NK-92 treated with Interleukin-12 subunit alpha and Interleukin-12 subunit beta, amount 100 ng/mL, for 24 hours (cell line): ENCODE measurements around the gene EPC2.

Experiments
- DNase-seq: peaks from one replicate; lab custom pipeline; 2025; lab: John Stamatoyannopoulos, UW

The EPC2 gene

GRCh38 chr2:148643998-148644882, at the start of gene EPC2:
Gene EPC2 (plus strand): TSS chr2:148644751. CDS start chr2:148645018, 267 bp downstream.
- DNase-seq: peak; percentile 80

GRCh38 chr2:148596018-148596417, 48.5 kb upstream of the EPC2 start:
- no peak for DNase-seq

GRCh38 chr2:148599109-148599991, 45.2 kb upstream of the EPC2 start:
- DNase-seq: no peak

GRCh38 chr2:148602885-148603561, 41.5 kb upstream of the EPC2 start:
- no peak for DNase-seq

GRCh38 chr2:148603562-148603920, 41.0 kb upstream of the EPC2 start:
- no peak for DNase-seq

GRCh38 chr2:148604927-148605326, 39.6 kb upstream of the EPC2 start:
- no peak for DNase-seq

- DNase-seq: no peak
These were observed 37.0 kb upstream of the EPC2 start for GRCh38 chr2:148607566-148607965.

- no peak for DNase-seq
These were observed 31.1 kb upstream of the EPC2 start for GRCh38 chr2:148613231-148614013.

- no peak for DNase-seq
These were observed 30.6 kb upstream of the EPC2 start for GRCh38 chr2:148614014-148614321.

GRCh38 chr2:148614322-148615049, 30.1 kb upstream of the EPC2 start:
- no peak for DNase-seq

GRCh38 chr2:148615381-148615841, 29.1 kb upstream of the EPC2 start:
- no peak for DNase-seq

GRCh38 chr2:148616662-148617061, 27.9 kb upstream of the EPC2 start:
- no peak for DNase-seq

- no peak for DNase-seq
These were observed 27.3 kb upstream of the EPC2 start for GRCh38 chr2:148617219-148617618.

- no peak for DNase-seq
These were observed 24.9 kb upstream of the EPC2 start for GRCh38 chr2:148619560-148620195.

GRCh38 chr2:148622366-148622765, 22.2 kb upstream of the EPC2 start:
- no peak for DNase-seq

- no peak for DNase-seq
These were observed 21.5 kb upstream of the EPC2 start for GRCh38 chr2:148623086-148623485.

- no peak for DNase-seq
These were observed 17.3 kb upstream of the EPC2 start for GRCh38 chr2:148627224-148627623.

- DNase-seq: no peak
These were observed 9.8 kb upstream of the EPC2 start for GRCh38 chr2:148634749-148635148.

GRCh38 chr2:148638543-148638942, 6.0 kb upstream of the EPC2 start:
- no peak for DNase-seq

GRCh38 chr2:148640767-148641166, 3.8 kb upstream of the EPC2 start:
- no peak for DNase-seq
